K562 (cell line): ENCODE data around the gene TAF1A. TPM values are rescaled to one million over a fixed set of nuclear protein-coding genes. Genes with fewer than 3 reads are reported as not detected.

Experiments
- ATAC-seq: fragments of 200-7000 bp; cut with Tn5 transposase; 3 replicates; pipeline ENCODE4 v1.9.1; 2020; ENCODE audit warnings: moderate library complexity
- BruUV-seq: library from RNA; stranded (reverse); fragments of 400-500 nt; replicated peaks from 2 replicates; lab custom pipeline; 2021; lab: Mats Ljungman, UMichigan
- CTCF ChIA-PET: fragments of 300-600 bp; formaldehyde crosslinking; extraction: SDS; loops from one replicate; lab custom pipeline; 2021; ENCODE audit warnings: low intra/inter-chr PET ratio; lab: Yijun Ruan, JAX
- POLR2A ChIA-PET: fragments of 300-600, 350-650 bp; sonication (Branson Sonifier 250); formaldehyde crosslinking; extraction: SDS; loops from one replicate; lab custom pipeline; 2021; ENCODE audit warnings: antibody characterized with exemption, inconsistent platforms; lab: Yijun Ruan, JAX
- DNase-seq, 4 experiments: peaks; one replicate each; pipeline versions ENCODE4 v3.0.0 to v3.0.0-alpha.2; 2011 to 2018; ENCODE audit warnings: low spot score in 3 of 4, mixed read lengths in 3 of 4; ENCODE audit errors: extremely low read depth in 1 of 4
- FAIRE-seq: peaks from 2 replicates; lab custom pipeline; 2011; peaks lifted over from hg19 to GRCh38; lab: Jason Lieb, UNC
- H2AFZ ChIP-seq: 2 replicates; pipeline ENCODE4 v1.6.0; 2011; ENCODE audit warnings: low read depth, low read length, control low read depth, inconsistent platforms
- H3K27ac ChIP-seq: fragments of 200-600 bp; 3 replicates; pipeline ENCODE4 v1.8.0; 2011; ENCODE audit warnings: low read depth, mild to moderate bottlenecking, control low read depth, inconsistent platforms, low read length, moderate library complexity, mixed read lengths; ENCODE audit errors: extremely low read depth
- H3K27me3 ChIP-seq, 2 experiments: fragments of 300-600 bp in 1 of 2; 2 replicates in 1 of 2; 3 replicates in 1 of 2; pipeline versions ENCODE4 v1.6.0 to v1.8.0; 2011; ENCODE audit warnings: inconsistent platforms in 2 of 2, low read length in 2 of 2, mild to moderate bottlenecking in 1 of 2, mixed read lengths in 1 of 2, moderate library complexity in 1 of 2; ENCODE audit not compliant: control insufficient read depth in 2 of 2, insufficient read depth in 2 of 2
- H3K36me3 ChIP-seq: fragments of 300-600 bp; 3 replicates; pipeline ENCODE4 v1.8.0; 2011; ENCODE audit warnings: mild to moderate bottlenecking, low read length, inconsistent platforms; ENCODE audit not compliant: control insufficient read depth, insufficient read depth
- H3K4me1 ChIP-seq, 2 experiments: fragments of 200-600 bp in 1 of 2; replicated peaks in 1 of 2; 2 replicates in 1 of 2; 3 replicates in 1 of 2; pipeline versions ENCODE4 v1.5.1 to v1.8.0; 2011; ENCODE audit warnings: inconsistent platforms in 2 of 2, low read length in 2 of 2, mild to moderate bottlenecking in 1 of 2, mixed read lengths in 1 of 2, moderate library complexity in 1 of 2; ENCODE audit not compliant: control insufficient read depth in 2 of 2, insufficient read depth in 2 of 2
- H3K4me2 ChIP-seq: 2 replicates; pipeline ENCODE4 v1.6.1; 2011; ENCODE audit warnings: low read length, control low read depth, inconsistent platforms, mixed read lengths; ENCODE audit not compliant: insufficient read depth
- H3K4me3 ChIP-seq: fragments of 200-600 bp; sonication (generic), shearing (Covaris generic); 2 replicates; pipeline ENCODE4 v1.5.1; 2016; ENCODE audit warnings: control low read depth, inconsistent platforms
- H3K79me2 ChIP-seq: fragments of 200-600 bp; 3 replicates; pipeline ENCODE4 v1.8.0; 2011; ENCODE audit warnings: low read length, inconsistent platforms; ENCODE audit not compliant: control insufficient read depth, insufficient read depth
- H3K9ac ChIP-seq, 2 experiments: 2 replicates each; pipeline versions ENCODE4 v1.6.0 to v1.6.1; 2011; ENCODE audit warnings: low read depth in 2 of 2, low read length in 2 of 2, control low read depth in 1 of 2, inconsistent platforms in 1 of 2, mild to moderate bottlenecking in 1 of 2, mixed read lengths in 1 of 2; ENCODE audit not compliant: insufficient read depth in 1 of 2
- H3K9me1 ChIP-seq: one replicate; pipeline ENCODE4 v1.6.0; 2011; ENCODE audit warnings: inconsistent platforms, mild to moderate bottlenecking, low read length, moderate library complexity; ENCODE audit not compliant: control insufficient read depth, insufficient read depth
- H3K9me3 ChIP-seq: replicated peaks from 2 replicates; pipeline ENCODE4 v1.5.1; 2011; ENCODE audit warnings: low read depth, low read length, inconsistent platforms; ENCODE audit not compliant: control insufficient read depth, insufficient read depth
- H4K20me1 ChIP-seq: replicated peaks from 2 replicates; pipeline ENCODE4 v1.6.1; 2011; ENCODE audit warnings: low read length, inconsistent platforms, mixed read lengths; ENCODE audit not compliant: control insufficient read depth, insufficient read depth
- BCL6 ChIP-seq: fragments of 250-450 bp; sonication (Bioruptor Pico); IDR thresholded peaks from 2 replicates; pipeline ENCODE4 v1.4.0; 2020
- FOXJ3 ChIP-seq: sonication (generic); formaldehyde crosslinking; IDR thresholded peaks from 2 replicates; pipeline ENCODE4 v1.4.0; 2020; ENCODE audit warnings: mild to moderate bottlenecking, missing genetic modification reagents
- GABPB2 ChIP-seq: fragments of 250-450 bp; sonication (Bioruptor Pico); conservative IDR thresholded peaks from 2 replicates; pipeline ENCODE4 v1.5.1; 2021; ENCODE audit warnings: mild to moderate bottlenecking
- IFI16 ChIP-seq: fragments of 250-450 bp; sonication (Bioruptor Pico); IDR thresholded peaks from 2 replicates; pipeline ENCODE4 v2.1.2; 2022; ENCODE audit warnings: mild to moderate bottlenecking, inconsistent platforms
- PHF20 ChIP-seq: fragments of 450-650 bp; IDR thresholded peaks from 2 replicates; pipeline ENCODE4 v1.6.1; 2018; ENCODE audit not compliant: partially characterized antibody
- SREBF2 ChIP-seq: sonication (generic); formaldehyde crosslinking; IDR thresholded peaks from 2 replicates; pipeline ENCODE4 v1.4.0; 2020; ENCODE audit warnings: mild to moderate bottlenecking, missing genetic modification reagents
- STAG1 ChIP-seq: sonication (generic); formaldehyde crosslinking; IDR thresholded peaks from 2 replicates; pipeline ENCODE4 v1.5.0; 2020; ENCODE audit warnings: missing genetic modification reagents, borderline replicate concordance
- STAT6 ChIP-seq: sonication (generic); formaldehyde crosslinking; IDR thresholded peaks from 2 replicates; pipeline ENCODE4 v1.8.1; 2023; ENCODE audit warnings: mild to moderate bottlenecking, missing genetic modification reagents
- ZNF133 ChIP-seq: fragments of 250-450 bp; sonication (Bioruptor Pico); IDR thresholded peaks from 2 replicates; pipeline ENCODE4 v1.4.0; 2020; ENCODE audit warnings: mild to moderate bottlenecking
- ZNF354B ChIP-seq: fragments of 250-450 bp; sonication (Bioruptor Pico); IDR thresholded peaks from 2 replicates; pipeline ENCODE4 v1.4.0; 2020
- ZNF764 ChIP-seq: fragments of 250-450 bp; sonication (Bioruptor Pico); IDR thresholded peaks from 2 replicates; pipeline ENCODE4 v1.4.0; 2020; ENCODE audit warnings: low read depth, mild to moderate bottlenecking, moderate library complexity
- ZNF785 ChIP-seq: fragments of 250-450 bp; sonication (Bioruptor Pico); IDR thresholded peaks from 2 replicates; pipeline ENCODE4 v1.4.0; 2020; ENCODE audit warnings: mild to moderate bottlenecking
- WGBS: fragments of 100-300 bp; shearing (Covaris generic); methylation state at CpG from one replicate; pipeline ENCODE4 v1.1.6; 2016; ENCODE audit warnings: low coverage, mixed read lengths; ENCODE audit not compliant: insufficient coverage; ENCODE audit errors: missing lambda C conversion rate; 5-methylcytosine and 5-hydroxymethylcytosine counted together
- in situ Hi-C: fragments of 300-500 bp; cut with MboI; formaldehyde crosslinking; loops from 4 replicates; pipeline ENCODE4 v1.15.0; 2018; ENCODE audit warnings: inconsistent platforms, mixed read lengths
- intact Hi-C: fragments of 100-400 bp; cut with micrococcal nuclease; formaldehyde crosslinking; loops from 2 replicates; pipeline ENCODE4 v1.14.2; 2022
- polyA plus RNA-seq, 8 experiments: library from polyadenylated mRNA; depleted of rRNA in 4 of 8; stranded (reverse) in 5 of 8; unstranded in 3 of 8; fragments of >200 nt; fragmentation: Nextera tagmentation in 2 of 8; fragmentation: Illumina TruSeq in 1 of 8; extraction: Ambion mirVana in 2 of 8; extraction: Trizol in 1 of 8; gene quantifications; 2 replicates each; pipeline versions ENCODE4 v1.2.1 to v1.2.3, GENCODE V29; 2011 to 2014; ENCODE audit warnings: inconsistent platforms in 1 of 8, missing spikeins in 1 of 8
- total RNA-seq, 7 experiments: library from RNA; depleted of rRNA in 6 of 7; stranded (reverse); fragments of >200 nt in 6 of 7; fragmentation: Illumina TruSeq in 2 of 7; extraction: Trizol in 2 of 7; gene quantifications; 2 replicates each; pipeline versions ENCODE4 v1.2.1 to v1.2.3, GENCODE V29; 2011 to 2021; ENCODE audit warnings: low replicate concordance in 1 of 7

Gene TAF1A
- total and polyA plus RNA-seq, 9 of the 15 experiments (the other 6 are each of a cell fraction or from before 2014, with no cell fraction given), result 17.8 to 36.8 (median 25.3) TPM

- Histone ChIP-seq H4K20me1 (peaks cover 13% of the 10 kb centered on the region), H3K4me1 (peaks cover 8 to 14% of the 10 kb centered on the region in 2 experiments; a peak in 4 of 5 replicates), H3K4me3 (no peak overlapping the region), H3K27ac (no peak overlapping the region), H2AFZ (no peak overlapping the region), H3K9ac (no peak overlapping the region), H3K27me3 (no peaks in the 10 kb centered on the region), H3K4me2 (no peak overlapping the region), H3K79me2 (peaks cover 34% of the 10 kb centered on the region), H3K9me3 (no peaks in the 10 kb centered on the region), H3K9me1 (no peaks in the 10 kb centered on the region), H3K36me3 (peaks cover 42% of the 10 kb centered on the region)
- ATAC-seq (no peak), FAIRE-seq (no peak), DNase-seq (no peak)
- WGBS, result 83% methylated on average over 2 of the region's 2 CpGs
- CTCF ChIA-PET, result no interaction called here
- in situ Hi-C loops, result no loop called here
- intact Hi-C loops, result no loop called here
- POLR2A ChIA-PET, result interaction anchor here (1.0 to 1.4 kb wide), 2 partner anchors 14 to 31 kb away, joined by 3 to 5 read pairs; partner anchors contain the start of gene TAF1A
- no peak for TF ChIP-seq STAG1 (CRISPR knock-in tag)
- TF ChIP-seq STAT6, result no peak
- no peak for TF ChIP-seq GABPB2 (CRISPR knock-in tag)
- TF ChIP-seq IFI16 (CRISPR knock-in tag), result no peak
- no peak for TF ChIP-seq ZNF764 (CRISPR knock-in tag)
- no peak for TF ChIP-seq ZNF133 (CRISPR knock-in tag)
- TF ChIP-seq BCL6, result no peak
- no peak for TF ChIP-seq FOXJ3 (CRISPR knock-in tag)
- no peak for TF ChIP-seq ZNF354B (CRISPR knock-in tag)
- no peak for TF ChIP-seq PHF20
- TF ChIP-seq SREBF2 (CRISPR knock-in tag), result no peak
- TF ChIP-seq ZNF785, result no peak
- BruUV-seq, result no TSS peak
These were observed 30.8 kb upstream of the TAF1A start for GRCh38 chr1:222620566-222620965.
